Brain microvascular endothelial cell (primary cell): ENCODE data around the gene CNFN.

Source experiments
- DNase-seq: peaks from one replicate; pipeline ENCODE4 v3.0.0-alpha.2; 2020
- H3K27ac ChIP-seq: fragments of 250-450 bp; sonication (Bioruptor Pico); 2 replicates; pipeline ENCODE4 v1.5.1; 2020; ENCODE audit warnings: mild to moderate bottlenecking, moderate library complexity
- H3K27me3 ChIP-seq: fragments of 250-450 bp; sonication (Bioruptor Pico); replicated peaks from 2 replicates; pipeline ENCODE4 v1.5.1; 2020; ENCODE audit warnings: mild to moderate bottlenecking
- H3K36me3 ChIP-seq: fragments of 250-450 bp; sonication (Bioruptor Pico); replicated peaks from 2 replicates; pipeline ENCODE4 v1.5.1; 2020; ENCODE audit warnings: mild to moderate bottlenecking
- H3K4me3 ChIP-seq: 2 replicates; pipeline ENCODE4 v1.5.1; 2011; ENCODE audit warnings: low read depth, mild to moderate bottlenecking, control low read depth, low read length, moderate library complexity
- CTCF ChIP-seq: IDR thresholded peaks from 2 replicates; pipeline ENCODE4 v1.5.1; 2011; ENCODE audit warnings: low read depth, mild to moderate bottlenecking, moderate library complexity, low read length, control low read depth, inconsistent platforms; ENCODE audit errors: missing control alignments
- in situ Hi-C: cut with HindIII; loops from 2 replicates; pipeline ENCODE4 v1.10.0; 2017; ENCODE audit warnings: low sequenced_read_pairs, low pct_ligation_motif_present

CNFN gene

GRCh38 chr19:42351079-42351735 lies 38.9 kb downstream of the CNFN start:
- no peaks in the 10 kb centered on the region for H3K36me3 ChIP-seq
- in situ Hi-C loops, result no loop called here
- no peak for TF ChIP-seq CTCF
- no peak overlapping the region for H3K4me3 ChIP-seq
- no peak for DNase-seq
- no peak overlapping the region for H3K27ac ChIP-seq
- no peaks in the 10 kb centered on the region for H3K27me3 ChIP-seq

DNA sequence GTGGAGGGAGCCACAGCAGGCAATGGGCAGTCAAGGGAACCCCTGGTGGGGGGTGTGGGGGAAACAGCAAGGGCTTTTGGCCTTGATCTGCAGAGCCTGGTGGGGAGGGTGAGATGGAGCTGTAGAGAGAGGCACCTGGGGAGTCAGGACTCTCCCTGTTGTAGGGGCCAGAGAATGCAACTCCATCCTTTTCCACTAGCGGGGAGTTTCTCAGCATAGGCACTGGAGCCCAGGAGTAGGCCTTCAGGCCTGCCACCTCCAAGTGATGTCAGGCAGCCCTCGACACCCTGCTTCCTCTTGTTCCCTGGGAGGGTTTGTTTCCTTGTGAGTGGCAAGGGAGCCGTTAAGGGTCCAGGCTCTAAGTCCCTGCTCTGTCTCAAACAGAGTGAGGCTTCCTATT lies 39.7 kb downstream of the CNFN start:
- in situ Hi-C loops, result no loop called here
- no peak for DNase-seq
- Histone ChIP-seq H3K27ac (no peak overlapping the region), H3K36me3 (no peaks in the 10 kb centered on the region), H3K4me3 (no peak overlapping the region), H3K27me3 (no peaks in the 10 kb centered on the region)
- TF ChIP-seq CTCF, result no peak

DNA sequence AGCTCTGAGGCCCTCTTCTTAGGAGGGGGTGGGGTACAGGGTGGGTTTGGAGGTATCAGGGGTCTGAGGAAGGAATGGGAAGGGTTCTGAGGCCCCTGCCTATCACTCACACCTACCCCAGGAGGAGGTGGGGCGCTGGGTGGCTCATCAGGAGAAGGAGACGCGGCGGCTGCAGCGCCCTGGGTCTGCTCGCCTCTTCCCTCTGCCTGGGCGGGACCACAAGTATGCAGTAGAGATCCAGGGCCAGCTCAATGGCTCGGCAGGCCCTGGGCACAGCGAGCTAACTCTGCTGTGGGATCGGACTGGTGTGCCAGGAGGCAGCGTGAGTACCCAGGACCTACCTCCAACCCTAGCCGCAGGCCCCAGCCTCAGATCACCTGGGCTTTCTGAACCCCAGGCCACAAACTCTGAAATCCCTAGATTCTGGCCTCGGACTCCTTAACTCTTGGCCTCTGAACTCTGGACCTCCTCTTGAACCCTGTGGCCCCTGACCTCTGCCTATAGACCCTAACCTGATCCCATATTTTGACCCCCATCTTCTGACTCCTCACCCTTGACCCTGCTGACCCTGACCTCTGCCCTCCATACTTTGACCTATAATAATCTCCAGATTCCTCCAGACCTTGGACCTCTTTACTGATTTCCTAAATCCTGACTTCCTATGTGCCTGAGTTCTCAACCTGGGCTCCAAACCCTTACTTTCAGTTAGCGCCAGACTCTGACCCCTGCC lies 40.6 kb downstream of the CNFN start:
- no peak for DNase-seq
- no peak for TF ChIP-seq CTCF
- H3K4me3 ChIP-seq, result no peak overlapping the region
- no peaks in the 10 kb centered on the region for H3K27me3 ChIP-seq
- no peak overlapping the region for H3K27ac ChIP-seq
- in situ Hi-C loops, result no loop called here
- no peaks in the 10 kb centered on the region for H3K36me3 ChIP-seq

DNA sequence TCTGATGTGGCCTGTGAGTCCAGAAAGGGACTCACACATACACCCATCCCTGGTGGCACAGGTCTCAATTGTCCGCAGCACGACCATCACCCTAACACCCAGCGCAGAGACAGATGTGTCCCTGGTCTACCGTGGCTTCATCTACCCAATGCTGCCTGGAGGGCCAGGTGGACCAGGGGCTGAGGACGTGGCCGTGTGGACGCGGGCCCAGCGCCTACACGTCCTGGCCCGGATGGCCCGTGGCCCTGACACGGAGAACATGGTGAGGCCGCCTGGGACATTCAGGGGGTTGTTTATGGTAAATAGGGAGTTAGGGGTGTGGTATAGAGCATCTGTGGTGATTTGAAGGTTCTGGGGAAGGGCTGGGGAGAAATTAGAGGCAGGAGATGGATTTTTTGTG lies 41.9 kb downstream of the CNFN start:
- Histone ChIP-seq H3K4me3 (no peak overlapping the region), H3K27me3 (no peaks in the 10 kb centered on the region), H3K36me3 (no peaks in the 10 kb centered on the region), H3K27ac (no peak overlapping the region)
- in situ Hi-C loops, result no loop called here
- no peak for TF ChIP-seq CTCF
- no peak for DNase-seq

- no peak for TF ChIP-seq CTCF
Observed at GRCh38 chr19:42345191-42345812, 44.8 kb downstream of the CNFN start.

More at GRCh38 chr19:42345191-42345812, 44.8 kb downstream of the CNFN start:
- Histone ChIP-seq H3K27ac (no peak overlapping the region), H3K4me3 (no peak overlapping the region), H3K36me3 (no peaks in the 10 kb centered on the region), H3K27me3 (no peaks in the 10 kb centered on the region)
- in situ Hi-C loops, result no loop called here
- DNase-seq, result no peak
